Calu3 (cell line): ENCODE measurements around the gene PSORS1C1. TPM values are rescaled to one million over a fixed set of nuclear protein-coding genes. Genes with fewer than 3 reads are reported as not detected.
A peak's percentile ranks its signal among the peaks of the same experiment; 100 is the strongest.
"Not testable (repeated sequence)": the region's sequence is repeated elsewhere in the genome, so short reads cannot be mapped to it uniquely, and the experiment has no call there.

Experiments
- BruUV-seq: library from RNA; stranded (reverse); fragments of 400-500 nt; replicated peaks from 2 replicates; lab custom pipeline; 2021; lab: Mats Ljungman, UMichigan
- CTCF ChIA-PET: fragments of 300-600 bp; sonication (Branson Sonifier 250); formaldehyde crosslinking; loops from one replicate; lab custom pipeline; 2022; ENCODE audit warnings: antibody characterized with exemption; lab: Charles Lee
- DNase-seq: peaks from one replicate; pipeline ENCODE4 v3.0.0; 2022
- H3K27ac Mint-ChIP-seq: one replicate; pipeline ENCODE4 v1.8.0; 2022; ENCODE audit warnings: mixed read lengths; ENCODE audit not compliant: unreplicated experiment
- H3K27me3 Mint-ChIP-seq: one replicate; pipeline ENCODE4 v1.8.0; 2022; ENCODE audit warnings: mixed read lengths; ENCODE audit not compliant: unreplicated experiment
- H3K36me3 Mint-ChIP-seq: one replicate; pipeline ENCODE4 v1.8.0; 2022; ENCODE audit warnings: mild to moderate bottlenecking, moderate library complexity, mixed read lengths; ENCODE audit not compliant: insufficient read depth, unreplicated experiment
- H3K4me1 Mint-ChIP-seq: one replicate; pipeline ENCODE4 v1.8.0; 2022; ENCODE audit warnings: mild to moderate bottlenecking, low read depth, mixed read lengths; ENCODE audit not compliant: unreplicated experiment
- H3K4me3 Mint-ChIP-seq: one replicate; pipeline ENCODE4 v1.8.0; 2022; ENCODE audit warnings: mild to moderate bottlenecking, low read depth, moderate library complexity, mixed read lengths; ENCODE audit not compliant: unreplicated experiment
- H3K9me3 Mint-ChIP-seq: one replicate; pipeline ENCODE4 v1.8.0; 2022; ENCODE audit warnings: low read depth, mixed read lengths; ENCODE audit not compliant: unreplicated experiment
- CTCF ChIP-seq: fragments of 200-600 bp; IDR thresholded peaks from one replicate; pipeline ENCODE4 v1.8.0; 2022; ENCODE audit warnings: antibody characterized with exemption; ENCODE audit not compliant: unreplicated experiment
- intact Hi-C: fragments of 100-400 bp; cut with micrococcal nuclease; formaldehyde crosslinking; loops from one replicate; pipeline ENCODE4 v1.10.0; 2022; ENCODE audit not compliant: unreplicated experiment
- total RNA-seq: library from RNA; stranded (reverse); gene quantifications from 2 replicates; pipeline ENCODE4 v1.2.3, GENCODE V29; 2022

Gene PSORS1C1
- total RNA-seq, 1 experiment from 2014 or later: 11.0 TPM

- TF ChIP-seq CTCF: no peak
- no peak for DNase-seq
- no peaks in the 10 kb centered on the region for H3K9me3 Mint-ChIP-seq
- peaks cover 61% of the 10 kb centered on the region for H3K4me1 Mint-ChIP-seq
- H3K4me3 Mint-ChIP-seq: no peak overlapping the region
- CTCF ChIA-PET: no interaction called here
- intact Hi-C loops: no loop called here
- H3K27ac Mint-ChIP-seq: no peak overlapping the region
- no TSS peak for BruUV-seq
- H3K36me3 Mint-ChIP-seq: peaks cover 71% of the 10 kb centered on the region
- no peaks in the 10 kb centered on the region for H3K27me3 Mint-ChIP-seq
These were observed 51.4 kb downstream of the PSORS1C1 start for GRCh38 chr6:31165986-31166385.

- peak overlapping the region; percentile 12 for H3K27ac Mint-ChIP-seq
- peaks cover 74% of the 10 kb centered on the region for H3K36me3 Mint-ChIP-seq
- no peak for DNase-seq
- H3K27me3 Mint-ChIP-seq: no peaks in the 10 kb centered on the region
- no peak overlapping the region for H3K4me3 Mint-ChIP-seq
- intact Hi-C loops: no loop called here
- BruUV-seq: TSS peak; percentile 10
- TF ChIP-seq CTCF: no peak
- CTCF ChIA-PET: interaction anchor here (0.7 to 1.1 kb wide), 2 partner anchors 10 to 53 kb away, joined by 3 to 5 read pairs; no protein-coding TSS in a partner anchor
- no peaks in the 10 kb centered on the region for H3K9me3 Mint-ChIP-seq
- peaks cover 54% of the 10 kb centered on the region for H3K4me1 Mint-ChIP-seq
These were observed 54.0 kb downstream of the PSORS1C1 start for GRCh38 chr6:31168606-31169005.

- BruUV-seq: no TSS peak
These were observed 54.7 kb downstream of the PSORS1C1 start for GRCh38 chr6:31169123-31169857.

DNA sequence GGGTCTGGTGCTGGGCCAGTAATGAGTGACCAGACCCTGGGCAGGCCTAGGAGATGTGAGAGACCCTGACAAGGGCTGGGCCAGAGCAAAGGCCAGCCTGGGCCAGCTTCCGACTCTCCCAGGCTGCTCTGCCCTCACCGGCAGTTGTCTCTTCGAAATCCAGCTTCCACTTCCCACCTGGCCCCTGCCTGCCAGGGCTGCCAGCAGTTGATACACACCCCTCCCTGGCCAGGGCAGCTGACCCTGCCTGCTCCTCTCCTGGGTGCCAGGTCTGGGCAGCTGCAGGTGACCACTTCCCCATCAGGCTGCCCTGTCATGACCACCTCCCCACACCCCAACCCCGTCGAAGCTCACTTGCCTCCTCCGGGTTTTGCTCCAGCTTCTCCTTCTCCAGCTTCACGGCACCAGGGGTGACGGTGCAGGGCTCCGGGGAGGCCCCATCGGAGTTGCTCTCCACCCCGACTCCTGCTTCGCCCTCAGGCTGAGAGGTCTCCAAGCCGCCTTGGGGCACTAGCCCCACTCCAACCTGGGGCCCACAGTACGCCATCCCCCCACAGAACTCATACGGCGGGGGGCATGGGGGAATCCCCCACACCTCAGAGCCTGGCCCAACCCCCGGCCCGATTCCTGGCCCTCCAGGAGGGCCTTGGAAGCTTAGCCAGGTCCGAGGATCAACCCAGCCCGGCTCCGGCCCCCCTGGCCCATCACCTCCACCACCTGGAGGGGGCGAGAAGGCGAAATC lies 55.4 kb downstream of the PSORS1C1 start:
- Mint-ChIP-seq H3K4me3 (peak overlapping the region; percentile 29), H3K4me1 (peaks cover 42% of the 10 kb centered on the region), H3K36me3 (peaks cover 85% of the 10 kb centered on the region), H3K27ac (peak overlapping the region; percentile 94)
- intact Hi-C loops, DNase-seq, H3K9me3 Mint-ChIP-seq, BruUV-seq, H3K27me3 Mint-ChIP-seq: not testable (repeated sequence)
- CTCF ChIA-PET: interaction anchor here (1.1 to 1.6 kb wide), 2 partner anchors 8 to 11 kb away, joined by 3 to 8 read pairs; partner anchors contain the start of gene TCF19

More at GRCh38 chr6:31169123-31169857, 54.7 kb downstream of the PSORS1C1 start:
- no peak for TF ChIP-seq CTCF
- Mint-ChIP-seq H3K27me3 (no peaks in the 10 kb centered on the region), H3K27ac (peak overlapping the region; percentile 94), H3K4me1 (peaks cover 50% of the 10 kb centered on the region), H3K36me3 (peaks cover 78% of the 10 kb centered on the region), H3K4me3 (peak overlapping the region; percentile 29), H3K9me3 (no peaks in the 10 kb centered on the region)
- CTCF ChIA-PET: interaction anchor here (1.1 to 1.6 kb wide), 2 partner anchors 9 to 11 kb away, joined by 3 to 8 read pairs; partner anchors contain the start of gene TCF19
- intact Hi-C loops: no loop called here
- DNase-seq: no peak
